NK-92 (cell line): ENCODE measurements around the gene SMIM32.

ENCODE experiments used
- DNase-seq: peaks from one replicate; lab custom pipeline; 2025; ENCODE audit not compliant: unreplicated experiment; lab: John Stamatoyannopoulos, UW

SMIM32 gene

GRCh38 chr5:136208916-136209315, 16.0 kb upstream of the SMIM32 start:
- DNase-seq = no peak

DNA sequence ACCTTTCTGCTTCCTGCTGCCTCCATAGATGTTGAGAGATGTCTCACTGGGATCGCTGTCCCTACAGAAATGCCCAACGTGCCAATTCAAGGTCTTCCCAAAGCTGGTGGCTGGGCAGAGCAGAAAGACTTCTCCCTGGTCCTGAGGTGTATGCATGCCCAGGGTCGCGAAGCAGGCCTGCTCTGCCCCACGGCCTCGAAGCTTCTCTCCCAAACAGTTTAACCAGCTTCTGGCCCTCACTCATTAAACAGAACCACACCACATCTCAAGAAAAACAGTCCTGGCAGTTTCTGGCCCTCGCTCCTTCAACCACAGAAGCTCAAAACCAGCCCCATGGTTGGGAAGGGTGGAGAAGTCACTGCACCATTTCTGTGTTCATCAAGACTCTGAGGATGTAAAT, 14.7 kb upstream of the SMIM32 start:
- DNase-seq = no peak

DNA sequence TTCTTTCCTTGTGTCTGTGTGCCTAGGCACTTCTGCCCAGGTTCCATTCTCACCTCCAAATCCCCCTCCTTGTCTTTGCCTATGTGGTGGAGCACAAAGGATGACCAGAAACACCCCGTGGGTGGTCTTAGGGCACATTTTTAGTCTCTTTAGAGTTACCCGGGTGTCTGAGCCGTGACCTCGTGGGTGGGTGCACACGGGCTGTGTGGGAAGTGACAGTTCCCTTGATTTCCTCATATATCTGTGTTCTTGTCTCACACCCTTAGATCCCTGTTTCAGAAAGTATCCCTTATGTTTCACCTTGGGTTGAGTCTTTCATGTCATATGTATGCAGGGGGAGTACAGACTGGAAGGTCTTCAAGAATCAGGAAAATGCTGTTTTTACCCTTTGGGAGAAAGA, 13.4 kb upstream of the SMIM32 start:
- no peak for DNase-seq

- DNase-seq = no peak
Measured at GRCh38 chr5:136205941-136206340, 13.0 kb upstream of the SMIM32 start.

GRCh38 chr5:136205061-136205702, 12.2 kb upstream of the SMIM32 start:
- no peak for DNase-seq

DNA sequence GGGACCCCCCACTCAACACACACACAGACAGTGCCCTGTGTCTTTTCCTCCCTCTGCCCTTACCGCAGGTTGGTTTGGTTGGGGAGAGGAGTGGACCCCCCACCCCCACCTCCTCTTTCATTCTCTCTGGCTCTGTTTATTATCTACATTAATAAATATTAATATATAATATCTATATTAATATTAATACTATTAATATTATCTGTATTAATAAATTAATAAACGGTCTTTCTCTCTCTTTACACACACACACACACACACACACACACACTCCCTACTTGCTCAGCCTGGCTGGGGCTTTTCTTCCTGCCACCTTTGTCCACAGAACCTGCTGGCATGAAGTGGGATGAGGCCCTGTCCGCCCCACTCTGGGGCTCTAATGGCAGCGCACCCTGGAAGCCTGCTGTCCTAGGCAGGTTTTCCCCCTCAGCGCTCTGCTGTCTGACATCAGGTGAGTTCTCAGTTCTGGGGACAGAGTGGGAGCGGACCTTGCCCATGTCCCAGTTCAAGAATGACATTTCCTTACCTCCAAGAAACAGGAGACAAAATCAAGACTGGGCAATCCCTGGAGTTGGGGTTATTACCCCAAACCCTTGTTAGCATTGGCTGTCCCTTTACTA, 10.5 kb upstream of the SMIM32 start:
- DNase-seq = no peak

- no peak for DNase-seq
Measured at GRCh38 chr5:136202469-136203205, 9.7 kb upstream of the SMIM32 start.

DNA sequence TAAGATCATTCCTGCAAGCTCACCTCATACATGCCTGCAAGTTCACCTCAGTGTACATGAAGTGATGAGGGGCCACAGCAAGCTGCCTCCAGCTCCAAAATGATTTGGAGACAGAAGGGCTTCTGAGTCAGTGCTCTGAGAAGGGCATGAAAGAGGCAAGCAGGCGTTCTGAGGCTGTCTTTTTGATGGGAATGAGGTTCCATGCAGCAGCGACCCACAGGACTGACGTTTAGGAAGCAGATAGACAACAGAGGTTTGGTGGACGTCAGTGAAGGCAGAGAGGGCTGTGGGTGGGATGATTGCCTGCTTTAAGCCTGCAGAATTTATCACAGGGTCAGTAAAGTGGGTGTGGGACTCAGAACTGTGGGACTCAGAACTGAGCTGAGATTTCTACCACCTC, 8.9 kb upstream of the SMIM32 start:
- no peak for DNase-seq

DNA sequence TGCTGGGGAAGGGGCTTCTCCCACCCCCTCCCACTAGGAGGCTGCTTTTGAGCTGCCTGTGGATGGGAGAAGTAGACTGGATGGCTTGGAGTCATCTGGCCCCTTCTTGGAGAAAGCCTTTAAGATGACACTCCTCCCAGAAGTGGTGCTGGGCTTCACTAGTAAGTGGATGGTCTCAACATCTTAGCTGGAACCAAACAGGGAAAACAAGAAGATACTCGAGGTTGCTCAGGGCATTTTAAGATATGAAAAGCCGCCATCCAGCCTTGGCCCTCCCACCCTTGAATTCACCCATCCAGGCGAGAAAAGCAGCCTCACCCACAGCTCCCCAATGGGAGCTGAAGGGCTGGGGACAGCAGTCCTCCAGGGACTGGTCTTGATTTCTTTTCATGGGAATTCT, 7.8 kb upstream of the SMIM32 start:
- no peak for DNase-seq

DNA sequence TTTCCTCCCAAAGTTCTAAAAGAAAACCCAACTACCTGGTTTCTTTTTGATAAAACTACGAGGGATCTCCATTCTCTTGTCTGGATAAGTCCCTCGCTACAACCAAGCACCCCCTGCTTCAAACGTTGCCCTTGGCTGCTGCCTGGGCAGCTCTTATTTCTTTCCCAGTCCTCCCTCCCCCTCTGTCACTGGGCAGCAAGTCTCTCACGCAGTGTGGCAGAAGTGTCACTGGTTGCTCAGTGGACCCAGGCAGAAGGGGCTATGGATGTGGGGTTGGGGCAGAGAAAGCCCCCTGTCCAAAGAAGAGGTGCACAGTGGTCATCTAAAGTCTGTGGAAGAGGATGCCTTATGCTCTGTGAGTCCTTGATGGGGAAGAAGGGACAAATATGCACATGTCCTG, 7.2 kb upstream of the SMIM32 start:
- no peak for DNase-seq

GRCh38 chr5:136199408-136199807, 6.4 kb upstream of the SMIM32 start:
- no peak for DNase-seq

GRCh38 chr5:136198453-136198852, 5.5 kb upstream of the SMIM32 start:
- DNase-seq = no peak

GRCh38 chr5:136197462-136198142, 4.6 kb upstream of the SMIM32 start:
- DNase-seq = no peak

DNA sequence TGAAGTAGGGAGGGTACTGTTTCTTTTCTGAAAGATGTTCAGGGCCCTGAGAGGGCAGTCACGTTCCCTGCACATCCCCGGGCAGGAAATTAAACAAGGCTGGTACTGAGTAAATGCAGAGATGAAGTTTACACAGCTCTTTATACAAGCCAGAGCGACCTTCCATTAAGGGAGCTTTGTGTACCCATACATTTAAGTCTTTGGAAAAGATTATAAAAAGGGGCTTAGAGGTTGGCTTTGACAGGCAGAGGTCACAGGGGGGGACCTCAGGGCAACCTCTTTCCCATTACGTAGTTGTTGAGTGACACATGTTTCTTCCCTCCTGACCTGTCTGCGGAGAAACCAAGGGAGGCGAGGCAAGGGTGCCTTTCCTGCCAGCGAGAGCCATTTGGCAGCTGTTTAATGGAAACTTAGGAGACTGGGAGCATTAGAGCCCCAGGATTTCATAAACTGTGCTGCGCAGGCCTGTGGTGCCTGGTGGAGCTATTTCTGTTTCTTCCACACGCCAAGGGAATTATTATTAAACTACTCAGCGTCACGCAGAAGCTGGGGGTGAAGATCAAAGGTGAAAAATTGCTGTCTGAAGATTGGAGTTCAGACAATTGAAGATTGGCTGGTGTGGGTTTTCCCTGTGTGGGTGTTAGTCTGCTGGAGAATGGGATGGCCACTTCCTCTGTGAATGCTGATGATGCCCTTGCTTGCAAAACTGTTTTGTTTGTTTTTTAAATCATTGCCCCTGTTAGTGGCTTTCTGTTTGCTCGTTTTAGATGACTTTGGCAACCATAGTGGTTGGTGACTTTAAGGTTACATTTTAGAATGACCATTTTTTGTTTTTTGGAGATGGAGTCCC, 3.2 kb upstream of the SMIM32 start:
- DNase-seq = no peak

DNA sequence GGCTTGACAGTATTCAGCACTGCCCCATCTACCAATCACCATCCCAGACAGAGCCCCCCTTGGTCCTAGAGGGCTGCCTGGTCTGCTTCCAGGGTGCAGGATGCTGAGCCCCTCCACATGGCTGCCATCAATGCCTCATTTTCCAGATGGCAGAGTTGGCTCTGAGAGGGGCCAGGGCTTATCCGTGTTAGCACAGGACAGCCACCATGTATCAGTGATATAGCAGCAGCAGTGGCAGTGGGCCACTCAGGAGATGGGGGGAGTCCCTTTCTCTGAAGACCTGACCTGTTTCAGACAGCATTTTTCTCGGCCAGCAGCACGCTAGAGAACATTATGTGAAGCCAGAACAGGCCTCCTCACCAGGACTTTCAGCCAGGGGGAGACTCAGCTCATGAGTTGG, 1.6 kb upstream of the SMIM32 start:
- DNase-seq = no peak

GRCh38 chr5:136193322-136193935, 467 bp upstream of the SMIM32 start:
- DNase-seq = no peak

DNA sequence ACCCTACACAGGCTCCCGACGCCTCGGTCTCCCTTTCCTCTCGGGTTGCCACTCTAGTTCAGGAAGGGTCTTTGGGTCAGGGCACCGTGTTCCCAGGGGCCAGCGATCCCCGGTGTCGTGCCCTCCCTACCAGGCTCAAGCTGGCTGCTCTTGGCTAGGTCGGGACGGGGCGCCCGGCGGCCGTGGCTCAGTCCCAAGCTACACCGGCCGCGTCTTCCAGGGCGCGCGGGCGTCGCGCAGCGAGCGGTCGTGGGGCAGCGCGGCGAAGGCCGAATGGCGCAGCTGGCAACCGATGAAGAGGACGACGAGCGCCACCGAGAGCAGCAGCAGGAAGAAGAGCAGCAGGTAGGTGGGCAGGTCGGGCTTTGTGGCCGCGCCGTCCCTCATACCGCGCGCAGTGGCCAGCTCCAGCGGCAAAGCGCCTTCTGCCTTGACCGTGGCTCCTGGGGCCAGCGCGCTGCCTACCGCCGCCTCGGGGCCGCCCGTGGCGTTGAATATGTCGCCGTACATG, 892 bp downstream of the SMIM32 start:
- DNase-seq = no peak

- no peak for DNase-seq
Measured at GRCh38 chr5:136191304-136192014, 1.5 kb downstream of the SMIM32 start.

DNA sequence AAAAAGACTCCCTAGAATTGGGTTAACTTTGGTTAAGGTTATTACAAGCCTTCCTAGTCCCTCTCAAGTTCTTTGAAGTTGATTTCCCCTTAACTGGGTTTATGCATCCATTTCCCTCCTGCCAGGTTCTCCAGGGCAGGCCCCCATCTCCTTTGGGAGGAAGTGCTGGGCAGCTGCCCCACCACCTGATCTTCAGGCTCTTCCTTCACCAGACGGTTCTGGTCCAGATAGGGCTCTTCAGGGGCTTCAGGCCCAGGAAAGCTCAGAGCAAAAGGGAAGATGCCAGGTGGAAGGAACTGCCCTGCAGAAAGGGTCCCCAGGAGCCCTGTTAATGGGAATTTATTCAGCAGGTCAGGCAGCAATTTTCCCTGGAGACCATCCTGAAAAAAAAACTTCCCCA, 2.1 kb downstream of the SMIM32 start:
- no peak for DNase-seq
